ENCODE results near the gene MORC1. TPM values are rescaled to one million over a fixed set of nuclear protein-coding genes. Genes with fewer than 3 reads are reported as not detected.
A peak's percentile ranks its signal among the peaks of the same experiment; 100 is the strongest.
"Not testable (repeated sequence)": the region's sequence is repeated elsewhere in the genome, so short reads cannot be mapped to it uniquely, and the experiment has no call there.

Gene MORC1
- polyA plus RNA-seq, 5 donors: not detected

DNA sequence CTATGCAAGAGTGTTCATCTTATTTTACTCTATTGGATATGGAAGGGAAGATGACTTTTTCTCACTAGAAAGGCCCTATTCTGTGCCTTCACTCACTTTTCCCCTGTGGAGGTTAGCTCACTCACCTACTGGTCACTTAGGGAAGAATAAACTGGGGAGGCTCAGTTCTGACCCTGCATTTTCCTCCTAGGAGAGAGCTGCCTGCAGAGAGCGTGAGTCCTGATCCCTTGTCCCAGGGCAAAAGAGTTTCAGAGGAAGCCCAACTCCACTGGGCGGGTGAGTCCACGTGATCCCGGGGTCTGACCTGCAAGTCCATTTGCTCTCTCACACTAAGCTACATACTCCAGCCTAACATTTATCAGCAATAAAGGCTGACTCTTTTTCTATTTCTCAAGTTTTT lies 8.4 kb downstream of the MORC1 start:
- DNase-seq: no peak

GRCh38 chr3:109098079-109098644 lies 19.8 kb downstream of the MORC1 start:
- no peak for DNase-seq

DNA sequence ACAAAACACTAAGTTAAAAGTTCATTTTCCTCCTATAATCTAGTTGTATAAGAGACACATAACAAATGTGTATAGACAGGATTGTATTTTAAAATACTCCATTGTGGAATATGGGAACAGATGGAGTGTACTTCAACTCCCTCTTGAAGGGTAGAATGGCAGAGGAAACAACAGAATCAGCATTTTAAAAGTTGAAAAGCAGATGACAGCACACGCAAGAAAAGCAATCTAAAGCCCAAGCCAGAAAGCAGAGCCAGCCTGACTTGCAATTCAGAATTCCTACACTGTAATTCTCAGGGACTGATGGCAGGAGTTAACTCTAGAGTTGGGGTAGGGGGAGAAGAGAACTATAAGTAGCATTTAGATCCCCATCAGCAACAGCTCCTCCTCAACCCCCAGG lies 22.8 kb downstream of the MORC1 start:
- DNase-seq: no peak

- DNase-seq: no peak
Measured at GRCh38 chr3:109093561-109093960, 24.4 kb downstream of the MORC1 start.

DNA sequence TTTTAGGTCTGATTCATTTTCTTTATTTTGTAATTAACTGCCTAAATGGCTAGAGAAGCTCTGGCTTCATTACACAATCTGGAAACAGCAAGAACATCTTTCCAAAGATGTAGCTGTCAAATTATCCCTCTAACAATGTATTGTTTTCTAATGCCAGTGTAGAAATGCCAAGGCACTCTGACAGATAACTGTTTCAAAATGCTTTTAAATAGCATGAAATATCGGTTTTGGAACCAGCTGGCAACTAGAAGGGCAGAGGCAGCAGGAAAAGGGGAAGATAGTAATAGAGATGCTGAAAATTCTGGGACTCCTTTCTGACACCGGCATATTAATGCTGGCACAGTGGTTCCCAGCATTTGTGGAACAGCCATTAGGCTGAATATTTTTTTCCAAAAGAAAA lies 26.1 kb downstream of the MORC1 start:
- no peak for DNase-seq

DNA sequence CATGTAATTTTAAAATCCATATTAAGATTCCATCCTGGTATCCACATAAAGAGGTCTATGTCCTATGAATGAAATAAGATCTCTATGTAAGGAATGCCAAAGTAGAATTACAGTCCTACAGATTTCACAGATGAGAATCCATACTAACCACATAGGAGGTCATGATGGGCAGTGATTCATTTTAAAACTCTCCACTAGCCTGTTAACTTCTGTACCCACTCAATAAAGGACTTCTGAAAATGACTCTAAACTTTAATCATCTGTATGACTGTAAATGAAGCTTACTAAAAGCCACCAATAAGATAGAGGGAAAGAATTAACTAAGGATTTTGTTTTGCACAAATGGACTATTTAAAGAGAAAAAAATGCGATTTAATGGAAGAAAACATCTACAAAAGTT lies 28.7 kb downstream of the MORC1 start:
- DNase-seq: no peak

DNA sequence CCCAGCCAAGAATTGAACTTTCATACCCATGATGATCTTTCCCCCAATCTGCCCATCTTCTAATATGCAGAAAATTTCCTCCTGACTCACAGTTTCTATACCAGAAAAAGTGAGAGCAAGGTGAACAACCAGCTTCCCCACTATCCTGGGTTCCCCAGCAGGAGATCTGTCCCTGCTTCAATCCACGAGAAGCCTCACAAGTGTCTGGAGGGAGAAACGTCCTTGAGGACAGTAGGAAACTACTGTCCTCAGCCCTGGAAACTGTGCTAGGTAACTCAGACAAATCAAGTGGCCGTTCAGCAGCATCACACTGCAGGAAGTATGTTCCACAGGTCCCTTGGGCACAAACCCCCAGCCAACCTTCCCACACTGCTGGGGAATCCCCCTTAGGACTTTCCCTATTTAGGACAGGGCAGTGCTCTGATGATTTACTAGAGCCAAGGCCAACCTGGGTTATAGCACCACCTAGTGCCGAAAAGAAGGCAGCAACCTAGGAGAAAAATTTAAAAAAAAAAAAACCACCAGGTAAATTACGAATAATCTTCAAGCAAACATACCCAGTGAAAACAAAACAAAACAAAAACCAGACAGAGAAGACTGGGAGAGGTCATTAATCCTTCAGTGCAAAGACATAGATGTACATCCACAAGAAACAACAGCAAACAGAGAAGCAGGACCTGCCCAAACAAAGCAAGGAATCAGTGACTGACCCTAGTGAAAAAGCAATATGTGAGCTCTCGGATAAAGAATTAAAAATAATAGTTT lies 36.0 kb downstream of the MORC1 start:
- peak in 1 of 2 donors; percentile 14 for DNase-seq

GRCh38 chr3:109080090-109080489 lies 37.8 kb downstream of the MORC1 start:
- DNase-seq: not testable (repeated sequence)

DNA sequence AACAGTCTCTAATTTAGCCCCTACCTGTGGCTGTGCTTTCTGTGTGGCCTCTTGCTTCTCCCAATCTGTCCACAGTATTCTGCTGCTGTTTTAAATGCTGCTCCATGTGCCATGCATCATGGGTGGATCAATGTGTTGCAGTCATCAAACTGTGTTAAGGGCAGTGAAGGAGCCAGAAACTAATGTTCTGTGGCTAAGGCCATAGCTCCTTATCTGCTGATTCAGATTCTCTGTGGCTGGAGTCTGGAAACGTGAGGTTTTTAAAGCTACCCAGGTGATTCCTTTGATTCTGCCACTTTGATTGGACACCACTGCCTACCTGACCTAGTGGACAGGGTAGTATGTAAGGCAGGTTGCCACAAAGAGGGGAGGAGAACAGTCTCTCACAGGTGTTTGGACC lies 44.8 kb downstream of the MORC1 start:
- no peak for DNase-seq

DNA sequence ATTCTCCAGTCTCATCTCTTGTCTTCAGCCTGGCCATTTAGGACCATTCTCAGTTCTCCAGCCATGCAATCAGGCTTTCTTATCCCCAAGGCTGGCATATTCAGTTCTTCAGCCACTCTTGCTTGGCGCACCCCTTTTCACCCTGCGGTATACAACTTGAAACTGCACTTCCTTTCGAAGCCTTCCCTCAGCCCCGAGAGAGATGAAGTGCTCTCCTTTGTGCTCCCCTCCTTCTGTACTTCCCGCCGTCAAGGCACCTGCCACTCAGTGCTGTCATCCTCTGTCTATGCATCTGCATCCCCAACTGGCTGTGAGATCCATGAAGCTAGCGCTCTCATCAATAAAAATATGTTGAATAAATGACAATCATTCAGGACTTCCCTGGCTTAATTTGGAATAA lies 45.7 kb downstream of the MORC1 start:
- no peak for DNase-seq

GRCh38 chr3:109071350-109072142 lies 46.4 kb downstream of the MORC1 start:
- DNase-seq: no peak

DNA sequence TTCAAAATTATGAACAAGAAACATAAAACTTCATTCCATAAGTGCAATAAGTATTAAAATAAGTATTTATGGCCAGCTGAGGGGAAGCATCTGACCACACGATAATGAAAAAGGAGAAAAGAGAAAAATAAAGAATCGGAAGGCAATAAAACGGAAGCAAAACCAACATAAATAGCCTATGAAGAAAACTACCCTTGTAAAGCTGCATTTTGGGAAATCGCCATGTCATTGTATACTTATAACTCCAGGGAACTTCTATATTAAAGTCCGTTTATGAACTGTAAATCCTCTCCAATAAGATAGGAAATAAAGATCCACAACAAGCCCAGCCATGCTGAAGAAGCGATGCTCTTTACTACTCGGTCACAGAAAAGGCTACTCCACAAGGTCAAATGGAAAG lies 47.7 kb downstream of the MORC1 start:
- no peak for DNase-seq

DNA sequence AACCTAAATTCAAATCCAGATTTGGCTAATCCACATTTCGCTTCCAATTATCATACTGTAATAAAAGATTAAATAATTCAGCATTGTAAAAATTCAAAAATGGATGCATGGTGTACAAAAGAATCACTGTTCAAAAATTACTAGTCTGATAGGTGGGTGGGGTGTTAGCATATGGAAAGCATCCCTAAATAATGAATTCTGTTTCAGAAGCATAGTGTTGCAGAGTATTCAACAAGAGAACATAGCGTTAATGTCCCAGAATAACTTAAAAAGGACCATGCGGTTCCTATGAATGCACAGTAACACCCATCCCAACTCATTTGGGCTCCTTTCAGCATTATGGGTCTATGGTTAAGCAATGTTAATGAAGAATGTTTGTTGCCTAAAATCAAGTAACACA lies 51.1 kb downstream of the MORC1 start:
- no peak for DNase-seq

- no peak for DNase-seq
Measured at GRCh38 chr3:109059264-109059663, 58.7 kb downstream of the MORC1 start.

- no peak for DNase-seq
Measured at GRCh38 chr3:109057616-109058015, 60.3 kb downstream of the MORC1 start.

- no peak for DNase-seq
Measured at GRCh38 chr3:109057056-109057455, 60.9 kb downstream of the MORC1 start.

GRCh38 chr3:109050591-109051167 lies 67.3 kb downstream of the MORC1 start:
- no peak for DNase-seq

GRCh38 chr3:109047366-109047765 lies 70.6 kb downstream of the MORC1 start:
- no peak for DNase-seq

GRCh38 chr3:109045271-109046040 lies 72.5 kb downstream of the MORC1 start:
- no peak for DNase-seq

DNA sequence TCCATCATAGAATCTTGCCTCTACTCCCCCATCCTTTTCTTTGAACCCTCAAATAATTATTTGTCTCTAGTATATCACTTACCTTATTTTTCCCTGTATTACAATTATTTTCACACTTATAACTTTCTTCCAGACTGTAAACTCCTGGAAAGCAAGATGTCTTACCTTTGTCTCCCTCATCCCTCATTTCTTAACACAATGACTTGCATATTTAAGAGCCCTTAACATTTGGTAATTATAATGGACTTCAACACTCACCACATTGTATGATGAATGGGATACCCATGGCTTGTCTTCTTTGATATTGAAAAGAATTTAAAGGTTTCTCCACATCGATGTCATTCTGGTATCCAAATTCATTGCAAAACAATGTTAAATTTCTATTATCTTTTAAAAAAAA lies 82.9 kb downstream of the MORC1 start:
- DNase-seq: no peak

GRCh38 chr3:109033000-109033660 lies 84.8 kb downstream of the MORC1 start:
- no peak for DNase-seq
